HG03025 (cell line): ENCODE results near the gene KRT75.

Experiments used
- ATAC-seq: cut with Tn5 transposase; IDR thresholded peaks from one replicate; pipeline ENCODE4 v1.9.1; 2021; ENCODE audit warnings: mild to moderate bottlenecking, moderate library complexity; ENCODE audit not compliant: unreplicated experiment, low FRiP score

The KRT75 gene

DNA sequence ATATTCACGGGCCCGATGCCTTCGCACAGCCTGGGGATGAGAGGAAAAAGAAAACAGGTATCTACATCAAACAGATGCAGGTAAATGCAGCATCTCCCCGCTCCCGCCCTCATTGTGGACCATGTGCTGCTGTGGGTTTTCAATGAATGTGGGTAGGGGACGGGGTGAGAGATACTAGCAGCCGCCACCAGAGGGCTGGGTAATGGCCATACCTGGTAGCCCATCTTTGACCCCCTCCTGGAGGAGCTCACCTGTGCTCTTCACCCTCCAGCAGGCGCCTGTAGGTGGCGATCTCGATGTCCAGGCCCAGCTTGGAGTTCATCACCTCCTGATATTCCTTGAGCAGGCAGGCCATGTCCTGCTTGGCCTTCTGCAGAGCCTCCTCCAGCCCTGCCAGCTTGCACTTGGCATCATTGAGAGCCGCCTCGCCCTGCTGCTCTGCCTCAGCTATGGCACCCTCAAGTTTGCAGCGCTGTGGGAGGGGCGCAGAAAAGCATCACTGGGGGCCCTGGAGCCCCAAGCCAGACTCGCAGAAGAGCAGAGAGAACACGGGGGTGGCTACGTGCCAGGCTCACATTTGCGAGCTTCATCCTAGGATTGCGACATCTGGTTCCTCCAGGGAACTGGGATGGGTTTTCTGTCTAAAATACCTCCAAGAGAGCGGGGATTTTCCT lies 38.3 kb downstream of the KRT75 start:
- ATAC-seq: no peak

- no peak for ATAC-seq
Observed at GRCh38 chr12:52394836-52395405, 39.2 kb downstream of the KRT75 start.

GRCh38 chr12:52392465-52393007 lies 41.6 kb downstream of the KRT75 start:
- ATAC-seq: no peak

GRCh38 chr12:52391618-52392002 lies 42.6 kb downstream of the KRT75 start:
- ATAC-seq: no peak

GRCh38 chr12:52390739-52391617 lies 43.2 kb downstream of the KRT75 start:
- ATAC-seq: no peak

GRCh38 chr12:52389313-52390207 lies 44.6 kb downstream of the KRT75 start:
- ATAC-seq: no peak

GRCh38 chr12:52387859-52388258 lies 46.3 kb downstream of the KRT75 start:
- no peak for ATAC-seq

- no peak for ATAC-seq
Observed at GRCh38 chr12:52385226-52385702, 48.9 kb downstream of the KRT75 start, which contains the start of gene KRT84. Gene KRT84, minus strand, starts transcription at chr12:52385652. Its CDS starts 67 bp downstream, at chr12:52385585.

DNA sequence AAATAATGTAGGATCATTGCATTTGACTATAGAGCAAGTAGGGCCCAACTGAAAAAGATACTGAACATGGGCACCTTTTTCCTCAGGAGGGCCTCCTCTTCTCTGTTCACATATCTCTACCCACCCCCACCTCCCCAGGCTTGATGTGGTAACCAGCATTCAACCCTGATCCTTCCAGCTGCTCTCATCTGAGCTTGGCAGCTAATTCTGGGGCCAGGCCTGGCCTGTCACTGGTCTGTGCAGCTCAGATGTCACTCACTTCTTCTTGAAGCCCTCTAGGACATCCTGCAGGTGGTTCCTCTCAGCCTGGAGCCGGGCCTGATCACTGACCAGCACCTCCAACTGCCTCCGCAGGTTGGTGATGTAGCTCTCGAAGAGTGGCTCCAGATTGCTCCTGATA lies 50.8 kb downstream of the KRT75 start:
- ATAC-seq: no peak

DNA sequence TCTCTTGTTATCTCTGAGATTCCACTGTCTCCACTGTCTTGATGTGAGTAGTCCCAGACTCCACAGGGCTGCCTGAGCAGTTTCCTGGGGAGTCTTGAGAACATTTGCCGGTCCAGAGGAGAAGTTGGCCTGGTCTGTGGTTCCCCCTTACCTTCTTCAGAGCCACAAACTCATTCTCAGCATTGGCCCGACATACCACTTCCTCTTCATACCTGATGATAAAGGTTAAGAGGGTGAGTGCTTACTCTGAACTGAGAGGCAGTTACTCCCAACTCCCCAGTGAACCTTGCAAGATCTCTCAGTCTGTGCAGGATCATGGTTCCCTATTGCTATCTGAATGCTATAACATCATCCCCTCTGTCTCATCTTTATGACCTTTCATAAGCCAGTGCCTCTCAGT lies 51.3 kb downstream of the KRT75 start:
- ATAC-seq: no peak

DNA sequence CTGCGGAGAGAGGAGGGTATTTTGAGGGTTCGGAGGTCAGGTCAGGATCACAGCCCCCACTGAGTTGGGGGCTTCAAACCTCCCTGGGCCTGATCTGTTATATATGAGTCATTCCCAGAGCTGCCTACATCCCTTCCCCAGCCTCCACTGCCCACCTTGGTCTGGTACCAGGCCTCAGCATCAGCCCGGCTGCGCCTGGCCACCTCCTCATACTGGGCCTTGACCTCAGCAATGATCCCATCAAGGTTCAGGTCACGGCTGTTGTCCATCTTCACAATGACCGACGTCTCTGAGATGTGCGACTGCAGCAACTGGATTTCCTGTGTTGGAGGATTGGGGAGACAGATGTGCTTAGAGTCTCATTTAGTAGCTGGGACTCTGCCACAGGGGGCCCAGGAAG lies 53.0 kb downstream of the KRT75 start:
- ATAC-seq: no peak

DNA sequence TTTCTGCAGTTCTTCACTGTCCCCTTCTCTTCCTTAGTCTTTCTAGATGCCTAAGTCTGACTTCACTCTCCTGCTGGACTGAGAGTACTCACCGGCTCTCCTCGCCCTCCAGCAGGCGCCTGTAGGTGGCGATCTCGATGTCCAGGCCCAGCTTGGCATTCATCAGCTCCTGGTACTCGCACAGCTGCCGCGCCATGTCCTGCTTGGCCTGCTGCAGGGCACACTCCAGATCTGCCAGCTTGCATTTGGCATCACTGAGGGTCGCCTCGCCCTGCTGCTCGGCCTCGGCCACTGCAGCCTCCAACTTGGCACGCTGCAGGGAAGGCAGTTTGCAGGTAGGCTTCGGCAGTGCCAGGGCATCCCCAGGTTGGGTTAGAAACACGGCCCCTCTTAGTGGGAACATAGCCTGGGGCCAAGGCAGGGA lies 53.9 kb downstream of the KRT75 start:
- no peak for ATAC-seq

DNA sequence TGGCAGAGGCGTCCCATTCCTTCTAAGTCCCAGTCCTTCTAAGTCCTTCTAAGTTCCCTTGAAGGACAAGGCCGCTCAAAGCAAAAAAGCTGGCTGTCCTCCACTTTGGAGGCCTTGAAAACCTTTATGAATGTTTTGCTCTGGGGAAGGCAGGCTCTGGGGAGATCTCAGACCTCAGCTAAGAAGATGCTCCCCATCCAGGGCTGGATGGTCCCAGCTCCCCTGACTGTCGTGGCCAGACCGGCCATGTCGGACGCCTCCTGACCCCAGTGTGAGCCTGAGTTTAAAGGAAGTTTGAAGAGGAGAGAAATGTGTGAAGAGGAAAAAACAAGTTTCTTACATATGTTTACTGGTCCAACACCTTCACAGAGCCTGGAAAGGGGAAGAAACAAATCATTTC lies 54.6 kb downstream of the KRT75 start:
- no peak for ATAC-seq

- no peak for ATAC-seq
Observed at GRCh38 chr12:52378091-52378490, 56.1 kb downstream of the KRT75 start.

GRCh38 chr12:52377266-52377665 lies 56.9 kb downstream of the KRT75 start:
- no peak for ATAC-seq
